A549 (cell line): Measurements from ENCODE around the gene C9orf152. TPM values are rescaled to one million over a fixed set of nuclear protein-coding genes. Genes with fewer than 3 reads are reported as not detected.

Experiments
- ATAC-seq, 2 experiments: fragments of 200-7000 bp in 1 of 2; fragments of >200 bp in 1 of 2; cut with Nextera tagmentation in 1 of 2; cut with Tn5 transposase in 1 of 2; 3 replicates each; pipeline versions ENCODE4 v1.8.0 to v1.9.1; 2018 to 2020; ENCODE audit warnings: mild to moderate bottlenecking in 1 of 2, moderate library complexity in 1 of 2
- CTCF ChIA-PET: fragments of 300-600 bp; sonication (Branson Sonifier 250); formaldehyde crosslinking; extraction: SDS; loops from one replicate; lab custom pipeline; 2021; ENCODE audit warnings: antibody characterized with exemption, inconsistent platforms; lab: Yijun Ruan, JAX
- POLR2A ChIA-PET: fragments of 350-600 bp; formaldehyde crosslinking; extraction: SDS; loops from one replicate; lab custom pipeline; 2021; ENCODE audit warnings: antibody characterized with exemption, inconsistent platforms; lab: Yijun Ruan, JAX
- DNase-seq, 2 experiments: peaks; one replicate each; pipeline versions ENCODE4 v3.0.0 to v3.0.0-alpha.2; 2011 to 2016; ENCODE audit warnings: low read depth in 1 of 2, low spot score in 1 of 2
- FAIRE-seq: peaks from 2 replicates; lab custom pipeline; 2011; peaks lifted over from hg19 to GRCh38; lab: Jason Lieb, UNC
- H3K27ac ChIP-seq, 2 experiments: fragments of >200 bp; sonication (Bioruptor Twin); formaldehyde crosslinking; 3 replicates each; pipeline ENCODE4 v1.5.1; 2016 to 2017
- H3K4me1 ChIP-seq: fragments of >200 bp; sonication (Bioruptor Twin); formaldehyde crosslinking; 3 replicates; pipeline ENCODE4 v1.6.1; 2016
- H3K4me2 ChIP-seq: fragments of >200 bp; sonication (Bioruptor Twin); formaldehyde crosslinking; 3 replicates; pipeline ENCODE4 v1.6.1; 2016
- H3K4me3 ChIP-seq: fragments of >200 bp; sonication (Bioruptor Twin); formaldehyde crosslinking; 3 replicates; pipeline ENCODE4 v1.5.1; 2016
- H3K9me3 ChIP-seq: fragments of >200 bp; sonication (Bioruptor Twin); formaldehyde crosslinking; 3 replicates; pipeline ENCODE4 v1.6.1; 2016
- BHLHE40 ChIP-seq: IDR thresholded peaks from 2 replicates; pipeline ENCODE4 v1.6.1; 2012; ENCODE audit warnings: low read depth, low read length, inconsistent platforms
- CBX8 ChIP-seq: fragments of 200-600 bp; sonication (generic); IDR thresholded peaks from 2 replicates; pipeline ENCODE4 v1.6.1; 2016
- CEBPB ChIP-seq, 2 experiments: fragments of >200 bp in 1 of 2; sonication (Bioruptor Twin) in 1 of 2; formaldehyde crosslinking in 1 of 2; IDR thresholded peaks; 2 replicates each; pipeline ENCODE4 v1.6.1; 2012 to 2016
- ELK1 ChIP-seq: fragments of 150-350 bp; IDR thresholded peaks from 2 replicates; pipeline ENCODE4 v1.6.1; 2014; ENCODE audit warnings: low read depth, mild to moderate bottlenecking, low read length
- FOSB ChIP-seq: fragments of 250-450 bp; sonication (Bioruptor Pico); IDR thresholded peaks from 2 replicates; pipeline ENCODE4 v1.5.0; 2020; ENCODE audit warnings: mild to moderate bottlenecking, moderate library complexity
- FOSL2 ChIP-seq, 2 experiments: fragments of 450-650 bp in 1 of 2; fragments of >200 bp in 1 of 2; sonication (Bioruptor Twin) in 1 of 2; formaldehyde crosslinking; IDR thresholded peaks; 2 replicates each; pipeline versions ENCODE4 v1.5.0 to v1.6.1; 2016 to 2020; ENCODE audit warnings: mild to moderate bottlenecking in 1 of 2, moderate library complexity in 1 of 2
- HEYL ChIP-seq: fragments of 250-450 bp; sonication (Bioruptor Pico); IDR thresholded peaks from 2 replicates; pipeline ENCODE4 v1.8.0; 2021; ENCODE audit warnings: mild to moderate bottlenecking, moderate library complexity
- HOXA7 ChIP-seq: fragments of 250-450 bp; sonication (Bioruptor Pico); IDR thresholded peaks from 2 replicates; pipeline ENCODE4 v1.5.0; 2020; ENCODE audit warnings: mild to moderate bottlenecking, moderate library complexity
- HOXB13 ChIP-seq: fragments of 250-450 bp; sonication (Bioruptor Pico); IDR thresholded peaks from 2 replicates; pipeline ENCODE4 v1.5.0; 2020; ENCODE audit warnings: low read depth, mild to moderate bottlenecking, moderate library complexity
- HOXB5 ChIP-seq: fragments of 250-450 bp; sonication (Bioruptor Pico); IDR thresholded peaks from 2 replicates; pipeline ENCODE4 v1.5.0; 2020; ENCODE audit warnings: mild to moderate bottlenecking, moderate library complexity
- JUN ChIP-seq, 2 experiments: fragments of >200 bp; sonication (Bioruptor Twin); formaldehyde crosslinking; IDR thresholded peaks; 2 replicates in 1 of 2; 3 replicates in 1 of 2; pipeline ENCODE4 v1.6.1; 2016 to 2017
- KDM1A ChIP-seq: fragments of 200-600 bp; sonication (generic); IDR thresholded peaks from 2 replicates; pipeline ENCODE4 v1.6.1; 2016; ENCODE audit warnings: low read depth, mild to moderate bottlenecking
- MAFK ChIP-seq: fragments of 450-650 bp; IDR thresholded peaks from 2 replicates; pipeline ENCODE4 v1.6.1; 2014; ENCODE audit not compliant: partially characterized antibody
- MAZ ChIP-seq: fragments of 150-350 bp; IDR thresholded peaks from 2 replicates; pipeline ENCODE4 v1.6.1; 2014; ENCODE audit warnings: antibody characterized with exemption, low read depth, low read length, borderline replicate concordance
- MYC ChIP-seq: IDR thresholded peaks from 2 replicates; pipeline ENCODE4 v1.6.1; 2012; ENCODE audit warnings: mild to moderate bottlenecking, inconsistent platforms, low read length, improper control_type of control experiment, borderline replicate concordance
- NPAS2 ChIP-seq: fragments of 250-450 bp; sonication (Bioruptor Pico); IDR thresholded peaks from 2 replicates; pipeline ENCODE4 v1.8.0; 2022; ENCODE audit warnings: mild to moderate bottlenecking, moderate library complexity, borderline replicate concordance
- POLR2A ChIP-seq: IDR thresholded peaks from 2 replicates; pipeline ENCODE4 v1.6.1; 2012; ENCODE audit warnings: mild to moderate bottlenecking, low read length
- POLR2AphosphoS2 ChIP-seq: conservative IDR thresholded peaks from 2 replicates; pipeline ENCODE4 v1.6.1; 2012; ENCODE audit warnings: low read length, improper control_type of control experiment, inconsistent platforms
- RAD21 ChIP-seq, 2 experiments: fragments of >200 bp in 1 of 2; sonication (Bioruptor Twin) in 1 of 2; formaldehyde crosslinking in 1 of 2; IDR thresholded peaks in 1 of 2; conservative IDR thresholded peaks in 1 of 2; 2 replicates in 1 of 2; 3 replicates in 1 of 2; pipeline ENCODE4 v1.6.1; 2012 to 2018; ENCODE audit warnings: inconsistent platforms in 1 of 2
- RNF2 ChIP-seq: fragments of 200-600 bp; sonication (generic); IDR thresholded peaks from 2 replicates; pipeline ENCODE4 v1.6.1; 2016; ENCODE audit warnings: low read depth, mild to moderate bottlenecking, antibody characterized with exemption, moderate library complexity, borderline replicate concordance
- SMC3 ChIP-seq: fragments of >200 bp; sonication (Bioruptor Twin); formaldehyde crosslinking; IDR thresholded peaks from 3 replicates; pipeline ENCODE4 v1.6.1; 2018; ENCODE audit warnings: inconsistent platforms
- ZC3H11A ChIP-seq: fragments of 450-650 bp; IDR thresholded peaks from 2 replicates; pipeline ENCODE4 v1.6.1; 2014; ENCODE audit warnings: antibody characterized with exemption, mild to moderate bottlenecking
- ZSCAN20 ChIP-seq: fragments of 250-450 bp; sonication (Bioruptor Pico); IDR thresholded peaks from 2 replicates; pipeline ENCODE4 v1.8.0; 2022; ENCODE audit warnings: mild to moderate bottlenecking, moderate library complexity
- WGBS: methylation state at CpG from one replicate; pipeline ENCODE4 v1.1.6; 2017; ENCODE audit errors: missing lambda C conversion rate; 5-methylcytosine and 5-hydroxymethylcytosine counted together
- polyA minus RNA-seq: library from RNA; depleted of rRNA, polyadenylated mRNA; stranded (reverse); fragments of >200 nt; gene quantifications from 2 replicates; pipeline ENCODE4 v1.2.3, GENCODE V29; 2011; rRNA and poly(A)+ RNA removed
- polyA plus RNA-seq, 4 experiments: library from polyadenylated mRNA; depleted of rRNA in 3 of 4; stranded (reverse); fragments of >200 nt; fragmentation: RNase III in 1 of 4; extraction: RNeasy Plus Mini Kit Qiagen cat#74134 plus additional on column Dnase treatment in 1 of 4; gene quantifications; 2 replicates in 3 of 4; 3 replicates in 1 of 4; pipeline ENCODE4 v1.2.3, GENCODE V29; 2011 to 2017
- TF ChIP-seq, protein P1 (sequence below): IDR thresholded peaks from 2 replicates; pipeline ENCODE4 v1.6.1; 2012
- TF ChIP-seq, protein P2 (sequence below): fragments of >200 bp; sonication (Bioruptor Twin); formaldehyde crosslinking; IDR thresholded peaks from 3 replicates; pipeline ENCODE4 v1.5.1; 2016
- TF ChIP-seq, protein P3 (sequence below): IDR thresholded peaks from 2 replicates; pipeline ENCODE4 v1.6.1; 2012
- TF ChIP-seq, protein P4 (sequence below): fragments of 450-650 bp; IDR thresholded peaks from 2 replicates; pipeline ENCODE4 v1.6.1; 2014; ENCODE audit warnings: antibody characterized with exemption

C9orf152 gene
- polyA plus RNA-seq (2011; rRNA removed) (0.79 and 1.3 TPM in 2 replicates), polyA plus RNA-seq (2017; fragmentation: RNase III; extraction: RNeasy Plus Mini Kit Qiagen cat#74134 plus additional on column Dnase treatment) (0.05 to 0.15 TPM (median 0.10 TPM) in 3 replicates), polyA minus RNA-seq (0.34 and 0.66 TPM in 2 replicates)
- polyA plus RNA-seq (2012; cell fraction: cytosol; rRNA removed), result 0.01 TPM in 2 replicates
- polyA plus RNA-seq (2012; cell fraction: nucleus; rRNA removed), result not detected in 2 replicates

DNA sequence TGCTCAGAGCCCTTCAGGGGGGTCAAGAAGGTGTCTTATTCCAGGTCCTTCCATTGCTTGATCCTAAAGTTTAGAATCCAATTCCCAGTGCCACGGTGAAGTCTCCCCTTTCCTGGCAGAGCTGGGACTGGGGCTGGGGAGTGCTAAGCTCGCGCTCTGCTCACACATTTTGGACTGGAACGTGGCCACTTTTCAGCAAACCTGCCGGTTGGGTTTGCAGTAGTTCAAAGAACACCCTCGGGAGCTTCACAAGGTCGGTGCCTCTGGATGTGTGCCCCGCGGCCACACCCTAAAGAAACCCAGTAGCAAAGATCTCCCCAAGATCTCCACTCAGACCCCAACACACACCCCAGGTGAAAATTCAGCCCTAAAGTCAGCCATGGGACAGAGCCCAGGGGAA is at the start of gene C9orf152:
C9orf152 (minus strand) TSS at position 129 of the 400 bp plus-strand sequence. CDS start 580 bp downstream, outside the sequence.
- peak within 1 kb of the TSS; percentile 29 for H3K4me2 ChIP-seq
- H3K4me1 ChIP-seq, result peaks cover 10% of the 10 kb centered on the region; the same call in 2 of the 3 replicates
- ChIA-PET CTCF (interaction anchor here (1.6 to 5.5 kb wide), 4 partner anchors 11 to 220 kb away, joined by 3 to 23 read pairs (median 8); no protein-coding TSS in a partner anchor), POLR2A (no interaction called here)
- no peak within 1 kb of the TSS for H3K4me3 ChIP-seq
- TF ChIP-seq HOXA7, result no peak
- TF ChIP-seq JUN (IDR thresholded peaks at IDR 0.05), result no peak
- no peak for TF ChIP-seq FOSL2 (IDR thresholded peaks at IDR 0.05)
- no peak for TF ChIP-seq FOSL2 (CRISPR knock-in tag; IDR thresholded peaks at IDR 0.05)
- no peak for TF ChIP-seq HOXB13 (CRISPR knock-in tag)
- TF ChIP-seq POLR2A, result no peak
- no peak for TF ChIP-seq SMC3
- TF ChIP-seq, protein P1, sequence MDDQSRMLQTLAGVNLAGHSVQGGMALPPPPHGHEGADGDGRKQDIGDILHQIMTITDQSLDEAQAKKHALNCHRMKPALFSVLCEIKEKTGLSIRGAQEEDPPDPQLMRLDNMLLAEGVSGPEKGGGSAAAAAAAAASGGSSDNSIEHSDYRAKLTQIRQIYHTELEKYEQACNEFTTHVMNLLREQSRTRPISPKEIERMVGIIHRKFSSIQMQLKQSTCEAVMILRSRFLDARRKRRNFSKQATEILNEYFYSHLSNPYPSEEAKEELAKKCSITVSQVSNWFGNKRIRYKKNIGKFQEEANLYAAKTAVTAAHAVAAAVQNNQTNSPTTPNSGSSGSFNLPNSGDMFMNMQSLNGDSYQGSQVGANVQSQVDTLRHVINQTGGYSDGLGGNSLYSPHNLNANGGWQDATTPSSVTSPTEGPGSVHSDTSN, result no peak
- TF ChIP-seq FOSB (CRISPR knock-in tag), result no peak
- ATAC-seq (no peak), FAIRE-seq (no peak), DNase-seq (no peak)
- H3K9me3 ChIP-seq, result no peaks in the 10 kb centered on the region
- WGBS, result 61% methylated on average over 9 of the region's 9 CpGs
- H3K27ac ChIP-seq, result peak within 1 kb of the TSS; percentile 3 to 48; a peak in 3 of 6 replicates

GRCh38 chr9:110257097-110257841 is 49.3 kb upstream of the C9orf152 start:
- DNase-seq (no peak), FAIRE-seq (no peak), ATAC-seq (peak; percentile 6)
- H3K27ac ChIP-seq, result peak overlapping the region; percentile 97
- no peaks in the 10 kb centered on the region for H3K9me3 ChIP-seq
- peak overlapping the region; percentile 97 for H3K4me2 ChIP-seq
- CTCF ChIA-PET, result interaction anchor here (0.8 to 2.1 kb wide), 8 partner anchors 10 to 366 kb away, joined by 3 to 7 read pairs (median 6); no protein-coding TSS in a partner anchor
- H3K4me3 ChIP-seq, result peak overlapping the region; percentile 67
- 2% methylated on average over 14 of the region's 14 CpGs for WGBS
- POLR2A ChIA-PET, result interaction anchor here (0.5 to 2.0 kb wide), 29 partner anchors 11 to 1094 kb away, joined by 3 to 30 read pairs (median 5); partner anchors contain the start of gene SVEP1
- H3K4me1 ChIP-seq, result peaks cover 41% of the 10 kb centered on the region
- TF ChIP-seq CBX8 (no peak), POLR2AphosphoS2 (no peak; the same call in 1 of the 2 replicates), HOXB13 (CRISPR knock-in tag) (no peak; the same call in 1 of the 2 replicates), CEBPB (IDR thresholded peaks at IDR 0.05) (no peak), FOSB (CRISPR knock-in tag) (peak; percentile 86; the same call in 1 of the 2 replicates), HOXA7 (peak; percentile 89), ZC3H11A (no peak), KDM1A (peak; percentile 55; the same call in 1 of the 2 replicates), ELK1 (no peak), ZSCAN20 (CRISPR knock-in tag) (no peak), RNF2 (no peak), MYC (no peak), HOXB5 (CRISPR knock-in tag) (peak; percentile 44; the same call in 1 of the 2 replicates), MAZ (no peak), SMC3 (no peak), HEYL (CRISPR knock-in tag) (no peak), RAD21 (conservative IDR thresholded peaks at IDR 0.05 in 1 of 2, IDR thresholded peaks at IDR 0.05 in 1 of 2) (no peak), BHLHE40 (no peak), POLR2A (peak; percentile 35; the same call in 1 of the 2 replicates), MAFK (no peak), NPAS2 (CRISPR knock-in tag) (no peak)
- TF ChIP-seq, protein P1, result no peak
- TF ChIP-seq, protein P2, sequence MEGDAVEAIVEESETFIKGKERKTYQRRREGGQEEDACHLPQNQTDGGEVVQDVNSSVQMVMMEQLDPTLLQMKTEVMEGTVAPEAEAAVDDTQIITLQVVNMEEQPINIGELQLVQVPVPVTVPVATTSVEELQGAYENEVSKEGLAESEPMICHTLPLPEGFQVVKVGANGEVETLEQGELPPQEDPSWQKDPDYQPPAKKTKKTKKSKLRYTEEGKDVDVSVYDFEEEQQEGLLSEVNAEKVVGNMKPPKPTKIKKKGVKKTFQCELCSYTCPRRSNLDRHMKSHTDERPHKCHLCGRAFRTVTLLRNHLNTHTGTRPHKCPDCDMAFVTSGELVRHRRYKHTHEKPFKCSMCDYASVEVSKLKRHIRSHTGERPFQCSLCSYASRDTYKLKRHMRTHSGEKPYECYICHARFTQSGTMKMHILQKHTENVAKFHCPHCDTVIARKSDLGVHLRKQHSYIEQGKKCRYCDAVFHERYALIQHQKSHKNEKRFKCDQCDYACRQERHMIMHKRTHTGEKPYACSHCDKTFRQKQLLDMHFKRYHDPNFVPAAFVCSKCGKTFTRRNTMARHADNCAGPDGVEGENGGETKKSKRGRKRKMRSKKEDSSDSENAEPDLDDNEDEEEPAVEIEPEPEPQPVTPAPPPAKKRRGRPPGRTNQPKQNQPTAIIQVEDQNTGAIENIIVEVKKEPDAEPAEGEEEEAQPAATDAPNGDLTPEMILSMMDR, result no peak
- TF ChIP-seq, protein P3, sequence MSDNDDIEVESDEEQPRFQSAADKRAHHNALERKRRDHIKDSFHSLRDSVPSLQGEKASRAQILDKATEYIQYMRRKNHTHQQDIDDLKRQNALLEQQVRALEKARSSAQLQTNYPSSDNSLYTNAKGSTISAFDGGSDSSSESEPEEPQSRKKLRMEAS, result no peak; the same call in 1 of the 2 replicates
- TF ChIP-seq, protein P4, sequence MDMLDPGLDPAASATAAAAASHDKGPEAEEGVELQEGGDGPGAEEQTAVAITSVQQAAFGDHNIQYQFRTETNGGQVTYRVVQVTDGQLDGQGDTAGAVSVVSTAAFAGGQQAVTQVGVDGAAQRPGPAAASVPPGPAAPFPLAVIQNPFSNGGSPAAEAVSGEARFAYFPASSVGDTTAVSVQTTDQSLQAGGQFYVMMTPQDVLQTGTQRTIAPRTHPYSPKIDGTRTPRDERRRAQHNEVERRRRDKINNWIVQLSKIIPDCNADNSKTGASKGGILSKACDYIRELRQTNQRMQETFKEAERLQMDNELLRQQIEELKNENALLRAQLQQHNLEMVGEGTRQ, result no peak
